Panc1 (cell line): ENCODE data around the gene RAB3IL1. TPM values are rescaled to one million over a fixed set of nuclear protein-coding genes. Genes with fewer than 3 reads are reported as not detected.
A peak's percentile ranks its signal among the peaks of the same experiment; 100 is the strongest.

Experiments used
- ATAC-seq: fragments of 200-7000 bp; cut with Tn5 transposase; 2 replicates; pipeline ENCODE4 v1.9.1; 2020; ENCODE audit warnings: mild to moderate bottlenecking, moderate library complexity
- BruUV-seq: library from RNA; stranded (reverse); fragments of 400-500 nt; replicated peaks from 2 replicates; lab custom pipeline; 2021; lab: Mats Ljungman, UMichigan
- CTCF ChIA-PET: fragments of 300-600 bp; sonication (Branson Sonifier 250); formaldehyde crosslinking; loops from one replicate; lab custom pipeline; 2022; ENCODE audit warnings: antibody characterized with exemption; lab: Charles Lee
- POLR2A ChIA-PET: fragments of 300-600 bp; sonication (Branson Sonifier 250); formaldehyde crosslinking; loops from one replicate; lab custom pipeline; 2022; ENCODE audit warnings: antibody characterized with exemption; lab: Charles Lee
- DNase-seq: peaks from one replicate; pipeline ENCODE4 v3.0.0-alpha.2; 2010; ENCODE audit warnings: low read depth, low spot score
- H3K27ac ChIP-seq: 2 replicates; pipeline ENCODE4 v1.5.1; 2011; ENCODE audit warnings: mild to moderate bottlenecking, low read length, inconsistent platforms
- H3K27me3 ChIP-seq: fragments of 200-500 bp; sonication (Bioruptor generic); 2 replicates; pipeline ENCODE4 v1.6.0; 2014; ENCODE audit warnings: low read length, inconsistent platforms; ENCODE audit not compliant: control insufficient read depth, insufficient read depth
- H3K36me3 ChIP-seq: fragments of 200-500 bp; sonication (Bioruptor generic); 2 replicates; pipeline ENCODE4 v1.5.1; 2014; ENCODE audit warnings: inconsistent platforms, mild to moderate bottlenecking, low read length, moderate library complexity; ENCODE audit not compliant: control insufficient read depth, insufficient read depth
- H3K4me1 ChIP-seq: 2 replicates; pipeline ENCODE4 v1.5.1; 2011; ENCODE audit warnings: inconsistent platforms, mild to moderate bottlenecking, low read length, moderate library complexity; ENCODE audit not compliant: control insufficient read depth, insufficient read depth
- H3K4me3 ChIP-seq, 2 experiments: 2 replicates each; pipeline ENCODE4 v1.5.1; 2011 to 2012; ENCODE audit warnings: low read depth in 2 of 2, low read length in 2 of 2, mild to moderate bottlenecking in 2 of 2, inconsistent platforms in 1 of 2, moderate library complexity in 1 of 2
- H3K9me3 ChIP-seq: fragments of 200-500 bp; sonication (Bioruptor generic); 2 replicates; pipeline ENCODE4 v1.5.1; 2014; ENCODE audit warnings: low read depth, mild to moderate bottlenecking, inconsistent platforms, low read length, moderate library complexity; ENCODE audit not compliant: control insufficient read depth, insufficient read depth
- POLR2AphosphoS5 ChIP-seq: IDR thresholded peaks from 2 replicates; pipeline ENCODE4 v1.6.1; 2012; ENCODE audit warnings: mild to moderate bottlenecking, low read depth, low read length, moderate library complexity
- SIN3A ChIP-seq: IDR thresholded peaks from 2 replicates; pipeline ENCODE4 v1.6.1; 2012; ENCODE audit warnings: low read depth, mild to moderate bottlenecking, low read length, moderate library complexity, borderline replicate concordance; ENCODE audit not compliant: insufficient read depth
- TCF7L2 ChIP-seq: IDR thresholded peaks from 2 replicates; pipeline ENCODE4 v1.6.1; 2011; ENCODE audit warnings: mild to moderate bottlenecking, low read depth, low read length, inconsistent platforms
- in situ Hi-C: cut with HindIII; loops from 2 replicates; pipeline ENCODE4 v1.10.0; 2016; ENCODE audit warnings: low sequenced_read_pairs, low pct_unique_long_range_greater_than_20kb
- intact Hi-C: fragments of 100-400 bp; cut with micrococcal nuclease; formaldehyde crosslinking; loops from one replicate; pipeline ENCODE4 v1.10.0; 2022; ENCODE audit not compliant: unreplicated experiment
- total RNA-seq: library from RNA; stranded (reverse); gene quantifications from one replicate; pipeline ENCODE4 v1.2.1, GENCODE V29; 2021; ENCODE audit not compliant: unreplicated experiment
- TF ChIP-seq, protein P1 (sequence below), 2 experiments: IDR thresholded peaks; 2 replicates each; pipeline ENCODE4 v1.6.1; 2011 to 2012; ENCODE audit warnings: low read depth in 2 of 2, control low read depth in 1 of 2, low read length in 1 of 2, mild to moderate bottlenecking in 1 of 2, moderate library complexity in 1 of 2; ENCODE audit not compliant: insufficient read depth in 1 of 2
- TF ChIP-seq, protein P2 (sequence below): fragments of 450-650 bp; IDR thresholded peaks from 2 replicates; pipeline ENCODE4 v1.5.1; 2017; ENCODE audit warnings: mild to moderate bottlenecking

RAB3IL1 gene
- total RNA-seq, 1 experiment from 2014 or later: 8.9 TPM

DNA sequence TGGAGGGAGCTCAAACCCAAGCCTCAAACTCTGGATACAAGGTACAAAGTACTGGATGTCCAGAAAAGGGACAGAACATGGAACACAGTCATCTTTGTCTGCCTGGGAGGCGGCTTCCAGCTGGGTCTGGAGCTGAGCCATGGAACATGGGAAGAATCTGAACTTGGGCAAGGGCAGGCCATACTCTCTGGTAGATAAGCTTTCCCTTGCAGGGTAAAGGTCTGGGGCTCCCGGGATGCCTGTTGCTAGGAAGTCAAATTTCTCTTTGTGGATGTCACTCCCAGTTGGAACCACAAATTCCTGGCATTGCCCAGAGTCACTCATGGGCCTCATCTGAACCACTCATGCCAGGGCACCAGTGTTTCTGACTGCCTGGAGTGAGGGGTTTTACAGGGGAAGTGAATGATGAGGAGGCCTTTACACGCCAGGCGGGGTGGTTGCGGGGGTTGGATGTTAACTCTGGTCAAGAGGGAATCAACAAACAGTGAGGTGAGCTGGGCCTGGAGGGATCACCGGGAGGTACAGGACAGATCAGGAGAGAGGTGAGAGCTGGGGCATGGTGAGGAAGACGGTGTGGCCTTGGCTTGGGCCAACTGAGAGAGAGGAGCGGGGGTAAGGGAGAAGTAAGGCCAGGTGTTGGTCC lies 44.3 kb upstream of the RAB3IL1 start:
- H3K27me3 ChIP-seq: no peaks in the 10 kb centered on the region
- no peak overlapping the region for H3K4me3 ChIP-seq
- in situ Hi-C loops (no loop called here), intact Hi-C loops (no loop called here)
- H3K27ac ChIP-seq: peak overlapping the region; percentile 26; the same call in 1 of the 2 replicates
- H3K9me3 ChIP-seq: no peaks in the 10 kb centered on the region
- TF ChIP-seq TCF7L2 (no peak), POLR2AphosphoS5 (no peak), SIN3A (no peak)
- TF ChIP-seq, protein P1, sequence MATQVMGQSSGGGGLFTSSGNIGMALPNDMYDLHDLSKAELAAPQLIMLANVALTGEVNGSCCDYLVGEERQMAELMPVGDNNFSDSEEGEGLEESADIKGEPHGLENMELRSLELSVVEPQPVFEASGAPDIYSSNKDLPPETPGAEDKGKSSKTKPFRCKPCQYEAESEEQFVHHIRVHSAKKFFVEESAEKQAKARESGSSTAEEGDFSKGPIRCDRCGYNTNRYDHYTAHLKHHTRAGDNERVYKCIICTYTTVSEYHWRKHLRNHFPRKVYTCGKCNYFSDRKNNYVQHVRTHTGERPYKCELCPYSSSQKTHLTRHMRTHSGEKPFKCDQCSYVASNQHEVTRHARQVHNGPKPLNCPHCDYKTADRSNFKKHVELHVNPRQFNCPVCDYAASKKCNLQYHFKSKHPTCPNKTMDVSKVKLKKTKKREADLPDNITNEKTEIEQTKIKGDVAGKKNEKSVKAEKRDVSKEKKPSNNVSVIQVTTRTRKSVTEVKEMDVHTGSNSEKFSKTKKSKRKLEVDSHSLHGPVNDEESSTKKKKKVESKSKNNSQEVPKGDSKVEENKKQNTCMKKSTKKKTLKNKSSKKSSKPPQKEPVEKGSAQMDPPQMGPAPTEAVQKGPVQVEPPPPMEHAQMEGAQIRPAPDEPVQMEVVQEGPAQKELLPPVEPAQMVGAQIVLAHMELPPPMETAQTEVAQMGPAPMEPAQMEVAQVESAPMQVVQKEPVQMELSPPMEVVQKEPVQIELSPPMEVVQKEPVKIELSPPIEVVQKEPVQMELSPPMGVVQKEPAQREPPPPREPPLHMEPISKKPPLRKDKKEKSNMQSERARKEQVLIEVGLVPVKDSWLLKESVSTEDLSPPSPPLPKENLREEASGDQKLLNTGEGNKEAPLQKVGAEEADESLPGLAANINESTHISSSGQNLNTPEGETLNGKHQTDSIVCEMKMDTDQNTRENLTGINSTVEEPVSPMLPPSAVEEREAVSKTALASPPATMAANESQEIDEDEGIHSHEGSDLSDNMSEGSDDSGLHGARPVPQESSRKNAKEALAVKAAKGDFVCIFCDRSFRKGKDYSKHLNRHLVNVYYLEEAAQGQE (IDR thresholded peaks at IDR 0.05; ENCODE audit: insufficient read depth in 1 of 2, low read depth in 2 of 2, low read length in 1 of 2): no peak
- TF ChIP-seq, protein P2, sequence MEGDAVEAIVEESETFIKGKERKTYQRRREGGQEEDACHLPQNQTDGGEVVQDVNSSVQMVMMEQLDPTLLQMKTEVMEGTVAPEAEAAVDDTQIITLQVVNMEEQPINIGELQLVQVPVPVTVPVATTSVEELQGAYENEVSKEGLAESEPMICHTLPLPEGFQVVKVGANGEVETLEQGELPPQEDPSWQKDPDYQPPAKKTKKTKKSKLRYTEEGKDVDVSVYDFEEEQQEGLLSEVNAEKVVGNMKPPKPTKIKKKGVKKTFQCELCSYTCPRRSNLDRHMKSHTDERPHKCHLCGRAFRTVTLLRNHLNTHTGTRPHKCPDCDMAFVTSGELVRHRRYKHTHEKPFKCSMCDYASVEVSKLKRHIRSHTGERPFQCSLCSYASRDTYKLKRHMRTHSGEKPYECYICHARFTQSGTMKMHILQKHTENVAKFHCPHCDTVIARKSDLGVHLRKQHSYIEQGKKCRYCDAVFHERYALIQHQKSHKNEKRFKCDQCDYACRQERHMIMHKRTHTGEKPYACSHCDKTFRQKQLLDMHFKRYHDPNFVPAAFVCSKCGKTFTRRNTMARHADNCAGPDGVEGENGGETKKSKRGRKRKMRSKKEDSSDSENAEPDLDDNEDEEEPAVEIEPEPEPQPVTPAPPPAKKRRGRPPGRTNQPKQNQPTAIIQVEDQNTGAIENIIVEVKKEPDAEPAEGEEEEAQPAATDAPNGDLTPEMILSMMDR: no peak
- BruUV-seq: no TSS peak
- ATAC-seq (peak; percentile 24), DNase-seq (no peak)
- ChIA-PET POLR2A (interaction anchor here (0.6 kb wide), 1 partner anchor 46 kb away, joined by 4 read pairs; no protein-coding TSS in a partner anchor), CTCF (interaction anchor here (1.3 to 1.6 kb wide), 2 partner anchors 13 to 120 kb away, joined by 4 read pairs; no protein-coding TSS in a partner anchor)
- peaks cover 31% of the 10 kb centered on the region for H3K4me1 ChIP-seq
- peaks cover 20% of the 10 kb centered on the region for H3K36me3 ChIP-seq

DNA sequence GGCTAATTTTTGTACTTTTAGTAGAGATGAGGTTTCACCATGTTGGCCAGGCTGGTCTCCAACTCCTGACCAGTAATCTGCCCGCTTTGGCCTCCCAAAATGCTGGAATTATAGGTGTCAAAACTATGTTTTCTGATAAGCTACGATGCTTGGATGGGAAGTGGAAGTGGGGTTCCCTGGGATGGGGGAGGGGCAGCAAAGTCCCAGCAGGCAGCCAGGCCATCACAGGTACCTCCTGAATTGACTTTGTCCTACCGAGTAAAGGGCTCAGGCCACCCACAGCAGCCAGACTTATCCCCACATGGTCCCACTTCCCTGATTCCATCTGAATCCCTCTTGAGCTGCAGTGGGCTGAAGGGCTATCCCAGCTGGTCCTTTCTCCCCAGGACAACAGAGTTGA lies 43.2 kb upstream of the RAB3IL1 start:
- H3K9me3 ChIP-seq: no peaks in the 10 kb centered on the region
- H3K27ac ChIP-seq: no peak overlapping the region
- BruUV-seq: no TSS peak
- TF ChIP-seq POLR2AphosphoS5: no peak
- no peak for TF ChIP-seq SIN3A
- H3K4me1 ChIP-seq: peaks cover 30% of the 10 kb centered on the region
- ChIA-PET CTCF (no interaction called here), POLR2A (no interaction called here)
- H3K36me3 ChIP-seq: peaks cover 14% of the 10 kb centered on the region
- in situ Hi-C loops: no loop called here
- intact Hi-C loops: no loop called here
- no peak for DNase-seq
- no peak for ATAC-seq
- no peak overlapping the region for H3K4me3 ChIP-seq
- H3K27me3 ChIP-seq: no peaks in the 10 kb centered on the region

- ATAC-seq (no peak), DNase-seq (no peak)
- H3K4me3 ChIP-seq: no peak overlapping the region
- peaks cover 10% of the 10 kb centered on the region for H3K36me3 ChIP-seq
- intact Hi-C loops (no loop called here), in situ Hi-C loops (no loop called here)
- BruUV-seq: no TSS peak
- no peaks in the 10 kb centered on the region for H3K9me3 ChIP-seq
- no peaks in the 10 kb centered on the region for H3K27me3 ChIP-seq
- no peak for TF ChIP-seq POLR2AphosphoS5
- TF ChIP-seq TCF7L2: no peak
- CTCF ChIA-PET: no interaction called here
- H3K4me1 ChIP-seq: peaks cover 22% of the 10 kb centered on the region
- H3K27ac ChIP-seq: no peak overlapping the region
- POLR2A ChIA-PET: no interaction called here
Observed at GRCh38 chr11:61959678-61960077, 42.3 kb upstream of the RAB3IL1 start.
